GM12864 (cell line): Measurements from ENCODE around the gene MAGI2.

Experiments used
- DNase-seq: peaks from one replicate; pipeline ENCODE4 v3.0.0-alpha.2; 2011; ENCODE audit warnings: low read depth
- H3K4me3 ChIP-seq: 2 replicates; pipeline ENCODE4 v1.5.1; 2011; ENCODE audit warnings: mild to moderate bottlenecking, low read depth, low read length, control low read depth
- TF ChIP-seq, protein P1 (sequence below): IDR thresholded peaks from 2 replicates; pipeline ENCODE4 v1.5.1; 2011; ENCODE audit warnings: low read depth, mild to moderate bottlenecking, moderate library complexity, low read length, control low read depth, inconsistent platforms; ENCODE audit errors: missing control alignments

Gene MAGI2

DNA sequence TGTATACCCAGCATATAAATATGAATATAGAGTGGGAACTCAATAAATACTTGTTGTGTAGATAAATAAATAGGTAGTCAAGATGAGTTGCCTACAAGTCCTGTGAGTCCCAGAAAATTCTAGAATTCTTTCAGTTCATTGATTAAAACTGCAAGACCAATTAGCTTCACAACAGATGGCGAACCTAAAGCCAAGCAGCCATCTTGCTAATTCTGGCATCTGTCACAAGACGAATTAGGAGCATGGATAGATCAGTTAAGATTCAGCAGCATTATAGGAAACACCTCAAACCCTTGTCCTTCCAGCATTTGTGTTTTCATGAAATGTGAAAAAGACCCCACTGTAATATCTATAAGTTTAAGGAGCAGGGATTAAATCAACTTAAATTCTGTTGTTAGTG lies 552.7 kb downstream of the MAGI2 start:
- H3K4me3 ChIP-seq: no peak overlapping the region
- no peak for DNase-seq
- TF ChIP-seq, protein P1, sequence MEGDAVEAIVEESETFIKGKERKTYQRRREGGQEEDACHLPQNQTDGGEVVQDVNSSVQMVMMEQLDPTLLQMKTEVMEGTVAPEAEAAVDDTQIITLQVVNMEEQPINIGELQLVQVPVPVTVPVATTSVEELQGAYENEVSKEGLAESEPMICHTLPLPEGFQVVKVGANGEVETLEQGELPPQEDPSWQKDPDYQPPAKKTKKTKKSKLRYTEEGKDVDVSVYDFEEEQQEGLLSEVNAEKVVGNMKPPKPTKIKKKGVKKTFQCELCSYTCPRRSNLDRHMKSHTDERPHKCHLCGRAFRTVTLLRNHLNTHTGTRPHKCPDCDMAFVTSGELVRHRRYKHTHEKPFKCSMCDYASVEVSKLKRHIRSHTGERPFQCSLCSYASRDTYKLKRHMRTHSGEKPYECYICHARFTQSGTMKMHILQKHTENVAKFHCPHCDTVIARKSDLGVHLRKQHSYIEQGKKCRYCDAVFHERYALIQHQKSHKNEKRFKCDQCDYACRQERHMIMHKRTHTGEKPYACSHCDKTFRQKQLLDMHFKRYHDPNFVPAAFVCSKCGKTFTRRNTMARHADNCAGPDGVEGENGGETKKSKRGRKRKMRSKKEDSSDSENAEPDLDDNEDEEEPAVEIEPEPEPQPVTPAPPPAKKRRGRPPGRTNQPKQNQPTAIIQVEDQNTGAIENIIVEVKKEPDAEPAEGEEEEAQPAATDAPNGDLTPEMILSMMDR: no peak

DNA sequence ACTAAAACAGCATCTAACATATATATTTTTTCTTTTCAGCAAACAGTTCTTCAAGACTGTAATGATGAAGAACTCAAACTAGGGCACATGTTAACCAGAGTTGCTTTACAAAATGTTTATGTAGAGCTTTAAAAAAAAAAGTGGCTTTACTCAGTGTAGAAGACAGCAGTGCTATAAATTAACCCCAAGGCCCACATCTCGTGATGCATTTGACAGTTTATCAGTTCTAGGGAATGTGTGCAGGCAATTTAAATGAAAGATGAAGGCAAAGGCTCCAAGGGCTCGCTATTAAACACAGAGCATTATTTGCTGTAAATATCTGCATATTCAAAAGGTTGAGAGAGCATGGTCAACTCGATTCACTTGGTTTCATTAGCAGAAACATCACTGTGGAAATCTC lies 558.1 kb downstream of the MAGI2 start:
- TF ChIP-seq, protein P1: no peak
- no peak overlapping the region for H3K4me3 ChIP-seq
- DNase-seq: no peak

DNA sequence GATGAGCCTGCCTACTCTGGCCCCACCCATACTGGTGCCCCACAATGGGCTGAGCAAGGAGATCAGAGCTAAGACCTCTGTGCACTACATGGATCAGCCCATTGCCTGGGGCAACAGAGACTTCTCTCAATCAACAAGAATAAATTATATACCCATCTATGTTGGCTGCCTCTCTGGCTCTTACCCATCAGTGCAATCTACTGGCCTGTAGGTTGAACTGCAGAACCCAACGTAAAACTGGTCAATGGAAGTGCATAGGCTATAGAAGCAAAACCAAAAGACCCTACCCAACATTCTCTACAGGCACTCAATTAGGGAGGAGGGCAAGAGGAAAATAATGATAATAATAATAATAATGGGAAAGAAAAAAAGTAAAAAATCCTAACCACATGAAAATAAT lies 574.3 kb downstream of the MAGI2 start:
- TF ChIP-seq, protein P1: no peak
- no peak for DNase-seq
- H3K4me3 ChIP-seq: no peak overlapping the region

DNA sequence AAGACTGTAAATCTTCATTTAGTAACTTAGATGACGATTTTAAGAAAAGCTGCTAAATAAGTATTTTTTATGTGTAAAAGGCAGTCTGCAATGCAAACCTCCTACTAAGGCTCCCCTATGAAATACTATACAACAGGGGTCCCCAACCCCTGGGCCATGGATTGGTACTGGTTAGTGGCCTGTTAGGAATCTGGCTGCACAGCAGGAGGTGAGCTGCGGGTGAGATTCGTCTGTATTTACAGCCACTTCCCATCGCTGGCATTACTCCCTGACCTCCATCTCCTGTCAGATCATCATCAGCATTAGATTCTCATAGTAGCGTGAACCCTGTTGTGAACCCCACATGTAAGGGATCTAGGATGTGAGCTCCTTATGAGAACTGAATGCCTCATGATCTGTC lies 580.4 kb downstream of the MAGI2 start:
- H3K4me3 ChIP-seq: no peak overlapping the region
- DNase-seq: no peak

DNA sequence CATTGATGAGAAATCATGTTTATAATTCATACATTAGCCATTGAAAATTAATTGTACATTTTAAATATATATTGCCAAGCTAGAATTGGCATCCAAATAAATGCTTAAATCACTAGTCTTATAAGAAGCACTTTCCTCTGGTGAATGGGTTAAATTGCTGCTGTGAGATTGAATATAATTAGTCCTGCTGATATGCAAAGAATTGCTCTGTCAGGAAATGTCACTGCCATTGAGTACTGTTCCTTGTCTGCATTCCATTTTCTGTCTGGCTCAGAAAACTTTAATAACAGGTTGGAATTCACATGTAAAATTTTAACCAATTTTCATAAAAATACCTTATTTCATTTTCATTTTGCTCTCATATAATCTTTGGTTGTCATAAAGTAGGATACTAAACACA lies 589.1 kb downstream of the MAGI2 start:
- TF ChIP-seq, protein P1: no peak
- no peak for DNase-seq
- no peak overlapping the region for H3K4me3 ChIP-seq

More for the DNA sequence above, 580.4 kb downstream of the MAGI2 start:
- TF ChIP-seq, protein P1: no peak

DNA sequence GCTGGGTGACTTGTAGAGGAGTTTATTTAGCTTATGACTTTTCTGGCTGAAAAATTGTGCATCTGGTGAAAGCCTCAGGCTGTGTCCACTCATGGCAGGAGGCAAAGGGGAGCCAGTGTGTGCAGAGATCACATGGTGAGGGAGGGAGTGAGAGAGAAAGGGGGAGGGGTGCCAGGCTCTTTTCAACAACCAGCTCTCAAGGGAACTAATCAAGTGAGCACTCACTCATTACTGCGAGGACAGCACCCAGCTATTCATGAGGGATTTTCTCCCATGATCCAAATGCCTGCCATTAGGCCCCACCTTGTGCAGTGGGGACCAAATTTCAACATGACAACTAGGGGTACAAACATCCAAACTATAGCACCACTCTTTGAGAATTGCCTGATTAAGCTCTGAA lies 590.2 kb downstream of the MAGI2 start:
- TF ChIP-seq, protein P1: no peak
- DNase-seq: no peak
- no peak overlapping the region for H3K4me3 ChIP-seq

DNA sequence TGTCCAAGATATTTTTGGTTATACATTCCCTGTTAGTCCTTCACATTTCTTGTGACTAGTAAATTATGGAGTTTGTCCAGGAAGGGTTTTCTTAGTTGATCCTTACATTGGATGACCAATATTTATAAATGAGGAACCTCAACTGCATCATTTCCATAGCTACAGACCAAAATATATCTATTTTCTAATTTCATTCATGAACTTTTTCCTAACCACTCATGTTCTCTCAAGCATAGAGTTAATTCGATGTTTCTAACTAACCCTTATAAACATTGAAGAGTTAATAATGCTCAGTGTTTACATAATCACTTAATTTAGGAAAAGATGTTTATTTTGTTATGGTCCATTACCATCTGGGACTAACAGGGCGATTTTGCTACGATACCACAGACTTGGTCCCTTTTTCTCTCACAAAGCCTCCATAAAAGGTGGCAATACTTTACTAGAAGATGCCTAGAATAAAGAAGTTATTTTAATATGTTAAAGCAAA lies 591.0 kb downstream of the MAGI2 start:
- TF ChIP-seq, protein P1: no peak
- no peak for DNase-seq
- no peak overlapping the region for H3K4me3 ChIP-seq
